HuH-7 (cell line): ENCODE measurements around the gene CNKSR2.

Experiments used
- DNase-seq: peaks from one replicate; pipeline ENCODE4 v3.0.0; 2011; ENCODE audit warnings: low spot score

The CNKSR2 gene

GRCh38 chrX:21374163-21374993 is at the start of gene CNKSR2:
TSS of gene CNKSR2 (plus strand) at chrX:21374418. CDS start at chrX:21374898, 480 bp downstream.
- DNase-seq: no peak

GRCh38 chrX:21354725-21355124 is 19.5 kb upstream of the CNKSR2 start:
- no peak for DNase-seq

GRCh38 chrX:21355831-21356230 is 18.4 kb upstream of the CNKSR2 start:
- DNase-seq: no peak

GRCh38 chrX:21369613-21370012 is 4.6 kb upstream of the CNKSR2 start:
- no peak for DNase-seq

- DNase-seq: no peak
Observed at GRCh38 chrX:21373001-21373400, 1.2 kb upstream of the CNKSR2 start.

GRCh38 chrX:21373637-21374162 is 518 bp upstream of the CNKSR2 start:
- DNase-seq: no peak

- no peak for DNase-seq
Observed at GRCh38 chrX:21374994-21375707, 933 bp downstream of the CNKSR2 start.

- DNase-seq: no peak
Observed at GRCh38 chrX:21375708-21376009, 1.4 kb downstream of the CNKSR2 start.

- no peak for DNase-seq
Observed at GRCh38 chrX:21376636-21377035, 2.4 kb downstream of the CNKSR2 start.

- DNase-seq: no peak
Observed at GRCh38 chrX:21379991-21380390, 5.8 kb downstream of the CNKSR2 start.

GRCh38 chrX:21382715-21383114 is 8.5 kb downstream of the CNKSR2 start:
- DNase-seq: no peak

GRCh38 chrX:21383546-21383945 is 9.3 kb downstream of the CNKSR2 start:
- no peak for DNase-seq

- no peak for DNase-seq
Observed at GRCh38 chrX:21384178-21384577, 10.0 kb downstream of the CNKSR2 start.

GRCh38 chrX:21394792-21395191 is 20.6 kb downstream of the CNKSR2 start:
- no peak for DNase-seq

GRCh38 chrX:21398426-21398825 is 24.2 kb downstream of the CNKSR2 start:
- DNase-seq: no peak

GRCh38 chrX:21400408-21401121 is 26.3 kb downstream of the CNKSR2 start:
- DNase-seq: no peak

- no peak for DNase-seq
Observed at GRCh38 chrX:21408307-21408706, 34.1 kb downstream of the CNKSR2 start.

GRCh38 chrX:21408788-21409187 is 34.6 kb downstream of the CNKSR2 start:
- no peak for DNase-seq

- no peak for DNase-seq
Observed at GRCh38 chrX:21412029-21412428, 37.8 kb downstream of the CNKSR2 start.

GRCh38 chrX:21412883-21413282 is 38.7 kb downstream of the CNKSR2 start:
- DNase-seq: no peak

- DNase-seq: no peak
Observed at GRCh38 chrX:21427086-21427485, 52.9 kb downstream of the CNKSR2 start.

GRCh38 chrX:21437036-21437435 is 62.8 kb downstream of the CNKSR2 start:
- no peak for DNase-seq

GRCh38 chrX:21438792-21439191 is 64.6 kb downstream of the CNKSR2 start:
- no peak for DNase-seq
